Smooth muscle cell of the brain vasculature (primary cell): ENCODE measurements around the gene RRP1.

Source experiments
- DNase-seq: peaks from one replicate; pipeline ENCODE4 v3.0.0-alpha.2; 2012; ENCODE audit warnings: low read depth, low spot score

Gene RRP1, protein sequence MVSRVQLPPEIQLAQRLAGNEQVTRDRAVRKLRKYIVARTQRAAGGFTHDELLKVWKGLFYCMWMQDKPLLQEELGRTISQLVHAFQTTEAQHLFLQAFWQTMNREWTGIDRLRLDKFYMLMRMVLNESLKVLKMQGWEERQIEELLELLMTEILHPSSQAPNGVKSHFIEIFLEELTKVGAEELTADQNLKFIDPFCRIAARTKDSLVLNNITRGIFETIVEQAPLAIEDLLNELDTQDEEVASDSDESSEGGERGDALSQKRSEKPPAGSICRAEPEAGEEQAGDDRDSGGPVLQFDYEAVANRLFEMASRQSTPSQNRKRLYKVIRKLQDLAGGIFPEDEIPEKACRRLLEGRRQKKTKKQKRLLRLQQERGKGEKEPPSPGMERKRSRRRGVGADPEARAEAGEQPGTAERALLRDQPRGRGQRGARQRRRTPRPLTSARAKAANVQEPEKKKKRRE

DNA sequence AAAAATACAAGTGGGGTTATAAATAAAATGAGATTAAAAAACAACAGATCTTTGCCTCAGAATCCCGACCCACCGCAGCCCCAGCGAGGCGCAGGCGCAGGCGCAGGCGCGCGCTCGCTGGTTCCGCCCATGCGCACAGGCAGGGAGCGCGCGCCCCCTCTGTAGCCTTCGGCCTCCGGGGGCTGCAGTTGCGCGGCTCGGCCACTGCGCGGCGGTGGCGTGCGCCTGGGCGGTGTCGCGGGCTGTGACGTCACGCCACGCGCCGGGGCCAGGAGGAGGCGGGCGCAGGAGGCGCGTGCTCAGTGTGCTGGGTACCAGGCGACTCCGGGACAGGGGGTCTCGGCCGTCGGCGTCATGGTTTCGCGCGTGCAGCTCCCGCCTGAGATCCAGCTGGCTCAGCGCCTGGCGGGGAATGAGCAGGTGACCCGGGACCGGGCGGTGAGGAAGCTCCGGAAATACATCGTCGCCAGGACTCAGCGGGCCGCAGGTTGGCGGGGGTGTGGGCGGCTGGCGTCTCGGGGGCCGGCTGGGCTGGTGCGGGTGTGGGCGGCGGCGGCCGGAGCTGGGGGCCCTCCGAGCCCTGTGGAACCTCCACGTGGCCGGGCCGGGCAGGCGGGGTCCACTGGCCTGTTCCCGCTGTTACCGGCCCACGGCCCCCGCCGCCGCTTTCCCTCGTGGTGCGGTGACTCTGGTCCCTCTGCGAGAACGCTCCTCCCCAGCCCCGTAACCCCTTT lies at the start of gene RRP1:
Gene RRP1 (plus strand): TSS at position 302 of the 734 bp plus-strand sequence. CDS start 53 bp downstream, at position 355.
- peak; percentile 69 for DNase-seq

DNA sequence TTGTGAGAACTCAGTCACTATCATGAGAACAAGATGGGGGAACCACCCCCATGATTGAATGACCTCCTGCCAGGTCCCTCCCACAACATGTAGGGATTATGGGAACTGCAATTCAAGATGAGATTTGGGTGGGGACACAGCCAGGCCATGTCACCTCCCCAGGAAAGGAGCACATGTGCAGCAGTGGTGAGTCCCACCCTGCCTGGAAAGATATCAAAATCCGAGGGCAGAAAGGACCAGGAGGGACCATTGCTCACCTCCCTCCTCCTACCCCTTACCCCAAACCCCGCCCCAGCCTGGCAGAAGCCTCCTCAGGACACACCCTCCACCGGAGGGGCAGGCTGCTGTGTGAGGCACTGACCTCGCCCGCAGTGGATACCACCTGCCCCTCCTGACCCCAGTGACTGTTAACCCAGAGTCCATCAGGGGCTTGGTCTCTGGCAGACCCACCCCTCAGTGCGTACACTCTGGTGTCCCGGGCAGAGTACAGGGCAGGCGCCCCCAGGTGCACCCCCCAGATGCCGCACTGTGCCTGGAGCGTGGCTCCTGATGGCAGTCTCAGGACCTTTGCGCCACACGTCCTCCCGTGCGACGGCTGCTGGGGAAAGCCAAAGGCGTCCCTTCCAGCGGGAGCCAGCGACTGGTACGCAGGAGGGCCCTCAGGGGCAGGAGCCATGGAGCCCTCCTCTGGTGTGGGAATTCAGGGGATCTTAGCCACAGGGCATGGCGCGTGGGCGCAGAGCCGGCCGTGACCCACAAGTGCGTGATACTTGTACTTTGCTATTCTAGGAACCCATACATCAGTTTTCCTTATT lies 49.5 kb upstream of the RRP1 start:
- DNase-seq, result no peak

DNA sequence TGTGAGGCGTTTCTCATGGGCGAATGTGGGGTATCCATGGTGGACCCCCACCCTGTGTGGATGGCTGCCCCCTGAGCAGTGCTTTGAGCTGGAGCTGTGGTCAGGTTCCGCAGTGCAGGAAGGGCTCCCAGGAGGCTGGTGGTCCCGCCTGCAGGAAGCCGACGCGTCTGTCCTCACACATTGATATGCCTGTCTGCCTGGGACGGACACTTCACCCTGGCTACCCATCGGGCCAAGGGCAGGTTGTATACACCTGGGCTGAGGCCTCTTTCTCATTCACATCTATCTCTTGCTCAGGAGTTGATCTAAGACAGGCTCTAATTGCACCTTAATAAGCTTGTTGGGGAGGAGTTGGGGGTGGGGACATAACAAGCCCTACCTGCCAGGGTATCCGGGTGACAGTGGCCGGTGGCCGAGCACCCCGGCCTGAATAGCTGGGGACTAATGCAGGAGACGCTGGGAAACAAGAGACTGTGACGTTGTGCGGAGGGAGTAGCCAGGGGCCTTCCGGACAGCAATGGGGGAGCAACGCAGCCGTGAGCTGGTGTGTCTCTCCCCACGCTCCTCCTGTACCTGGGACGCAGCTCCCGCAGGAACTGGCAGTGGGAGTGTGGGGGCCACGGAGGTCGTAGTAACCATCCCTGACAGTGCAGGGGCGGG lies 48.8 kb upstream of the RRP1 start:
- no peak for DNase-seq

DNA sequence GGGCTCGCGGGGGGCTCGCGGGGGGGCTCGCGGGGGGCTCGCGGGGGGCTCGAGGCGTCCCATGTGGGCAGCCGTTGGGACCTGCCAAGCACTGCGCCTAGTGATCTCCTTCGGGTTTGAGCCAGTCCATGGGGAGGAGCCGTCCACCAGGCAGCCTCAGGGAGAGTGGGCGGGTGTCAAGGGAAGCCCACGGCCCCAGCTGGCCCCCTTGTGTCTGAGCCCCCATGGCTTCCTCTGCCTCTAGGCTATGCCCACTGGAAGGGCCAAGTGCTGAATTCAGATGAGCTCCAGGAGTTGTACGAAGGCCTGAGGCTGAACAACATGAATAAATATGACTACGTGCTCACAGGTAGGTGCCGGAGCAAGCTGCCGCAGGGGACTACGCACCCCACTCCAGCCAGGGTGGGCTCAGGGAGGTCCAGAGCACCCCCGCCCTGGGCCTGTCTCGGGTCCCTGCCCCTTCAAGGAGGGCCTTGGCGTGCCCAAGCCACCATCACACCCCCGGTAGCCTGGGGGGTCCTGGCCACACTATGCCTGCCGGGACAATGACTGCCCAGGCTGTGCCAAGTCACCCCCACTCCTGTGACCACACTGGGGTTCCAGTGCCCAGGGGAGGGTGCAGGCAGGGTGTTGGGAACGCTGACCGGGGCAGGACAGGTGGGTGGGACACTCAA lies 47.8 kb upstream of the RRP1 start:
- no peak for DNase-seq

DNA sequence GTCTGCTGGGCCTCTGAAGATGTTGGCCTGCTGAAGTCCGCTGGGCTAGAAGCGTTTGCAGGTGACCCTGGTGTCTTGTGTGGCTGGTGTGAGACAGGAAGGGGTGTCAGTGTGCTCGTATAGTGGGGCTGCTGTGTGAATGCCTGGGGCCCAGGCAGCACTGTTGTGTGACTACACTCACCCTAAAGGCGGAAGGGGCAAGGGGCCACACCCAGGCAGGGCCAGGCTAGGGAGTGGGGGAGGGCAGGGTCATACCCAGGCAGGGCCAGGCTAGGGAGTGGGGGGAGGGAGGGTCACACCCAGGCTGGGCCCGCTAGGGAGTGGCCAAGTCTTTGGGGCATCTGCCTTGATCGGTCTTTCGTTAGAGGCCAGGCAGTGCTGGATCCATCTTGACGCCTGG lies 45.4 kb upstream of the RRP1 start:
- no peak for DNase-seq

DNA sequence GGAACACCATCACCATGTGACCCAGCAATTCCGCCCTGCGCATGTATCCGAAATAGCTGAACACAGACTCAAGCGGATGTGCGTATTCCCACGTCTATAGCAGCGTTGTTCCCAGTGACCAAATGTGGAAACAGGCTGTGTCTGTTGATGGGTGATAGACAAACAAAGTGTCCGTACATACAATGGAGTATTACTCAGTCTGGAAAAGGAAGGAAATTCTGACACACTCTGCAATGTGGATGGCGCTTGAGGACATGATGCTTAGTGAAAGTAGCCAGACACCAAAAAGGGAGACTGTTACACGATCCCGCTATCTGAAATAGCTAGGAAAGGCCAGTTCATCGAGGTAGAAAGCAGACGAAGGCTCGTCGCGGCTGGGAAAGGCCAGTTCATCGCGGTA lies 44.7 kb upstream of the RRP1 start:
- no peak for DNase-seq

GRCh38 chr21:43745772-43746517 lies 43.4 kb upstream of the RRP1 start:
- no peak for DNase-seq

GRCh38 chr21:43748622-43749021 lies 40.8 kb upstream of the RRP1 start:
- no peak for DNase-seq

- DNase-seq, result no peak
Observed at GRCh38 chr21:43749651-43750262, 39.6 kb upstream of the RRP1 start.

DNA sequence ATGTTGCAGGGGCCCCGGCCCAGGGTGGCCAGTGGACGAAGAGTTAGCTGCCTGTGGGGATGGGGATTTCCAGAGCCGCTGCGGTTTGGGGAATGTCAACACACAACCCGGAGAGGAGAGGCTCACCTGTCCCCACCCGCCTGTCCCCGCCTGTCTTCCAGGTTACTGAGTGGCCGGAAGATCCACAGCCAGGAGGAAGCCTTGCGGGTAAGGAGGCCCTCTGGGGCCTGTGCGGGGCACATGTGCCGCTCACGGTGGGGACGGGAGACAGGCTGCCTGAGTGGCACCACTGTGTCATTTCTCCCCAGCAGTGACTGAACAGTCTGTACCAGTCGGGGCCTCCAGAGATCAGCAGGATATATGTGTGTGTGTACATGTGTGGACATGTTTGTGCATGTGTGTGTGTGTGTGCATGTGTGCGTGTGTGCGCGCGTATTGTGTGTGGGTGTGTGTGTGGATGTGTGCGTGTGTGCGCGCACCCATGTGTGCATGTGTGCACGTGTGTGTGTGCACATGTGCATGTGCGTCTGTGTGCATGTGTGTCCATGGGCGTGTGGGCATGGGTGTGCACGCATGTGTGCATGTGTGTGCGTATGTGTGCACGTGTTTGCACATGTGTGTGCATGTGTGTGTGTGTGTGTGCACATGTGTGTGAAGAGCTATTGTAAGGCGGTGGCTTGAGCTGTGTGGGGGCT lies 38.9 kb upstream of the RRP1 start:
- no peak for DNase-seq

- no peak for DNase-seq
Observed at GRCh38 chr21:43751955-43752591, 37.3 kb upstream of the RRP1 start.

- no peak for DNase-seq
Observed at GRCh38 chr21:43752758-43753438, 36.5 kb upstream of the RRP1 start.

- DNase-seq, result no peak
Observed at GRCh38 chr21:43753439-43753799, 36.0 kb upstream of the RRP1 start.

- no peak for DNase-seq
Observed at GRCh38 chr21:43754948-43755781, 34.2 kb upstream of the RRP1 start.

- DNase-seq, result no peak
Observed at GRCh38 chr21:43755820-43756594, 33.4 kb upstream of the RRP1 start.

GRCh38 chr21:43757601-43758000 lies 31.8 kb upstream of the RRP1 start:
- no peak for DNase-seq
